Naive thymus-derived CD4-positive, alpha-beta T cell (primary cell): Measurements from ENCODE around the gene RRM1. TPM values are rescaled to one million over a fixed set of nuclear protein-coding genes. Genes with fewer than 3 reads are reported as not detected.

Source experiments
- ATAC-seq: fragments of 150-1000 bp; cut with Tn5 transposase; 2 replicates; pipeline ENCODE4 v1.10.0; 2021; ENCODE audit warnings: mild to moderate bottlenecking, moderate library complexity
- CTCF ChIA-PET: fragments of 350-600 bp; sonication (Branson Sonifier 250); formaldehyde crosslinking; loops from one replicate; lab custom pipeline; 2021; ENCODE audit warnings: antibody characterized with exemption; lab: Charles Lee
- POLR2A ChIA-PET: fragments of 350-600 bp; sonication (Branson Sonifier 250); formaldehyde crosslinking; loops from one replicate; lab custom pipeline; 2021; ENCODE audit warnings: antibody characterized with exemption, inconsistent platforms; lab: Charles Lee
- DNase-seq, 9 donors: peaks; one replicate each; pipeline versions ENCODE4 v3.0.0 to v3.0.0-alpha.2; 2020 to 2022; ENCODE audit warnings: mixed read lengths in 1 of 9
- H3K27ac ChIP-seq: one replicate; pipeline ENCODE4 v1.7.0; 2013; ENCODE audit warnings: mild to moderate bottlenecking, low read depth, low read length, moderate library complexity
- H3K27me3 ChIP-seq, 2 donors: one replicate each; pipeline ENCODE4 v1.7.0; 2013; ENCODE audit warnings: low read length in 2 of 2, mild to moderate bottlenecking in 2 of 2, moderate library complexity in 2 of 2; ENCODE audit not compliant: control insufficient read depth in 2 of 2, insufficient read depth in 2 of 2
- H3K36me3 ChIP-seq, 3 experiments: 1 replicate in 2 of 3; 2 replicates in 1 of 3; pipeline ENCODE4 v1.7.0; 2013; ENCODE audit warnings: low read length in 3 of 3, mild to moderate bottlenecking in 3 of 3, moderate library complexity in 1 of 3; ENCODE audit not compliant: insufficient read depth in 3 of 3, control insufficient read depth in 2 of 3
- H3K4me1 ChIP-seq, 2 donors: one replicate each; pipeline ENCODE4 v1.7.0; 2013; ENCODE audit warnings: low read length in 2 of 2, mild to moderate bottlenecking in 2 of 2, moderate library complexity in 1 of 2; ENCODE audit not compliant: control insufficient read depth in 2 of 2, insufficient read depth in 2 of 2
- H3K4me3 ChIP-seq: 2 replicates; pipeline ENCODE4 v1.7.0; 2013; ENCODE audit warnings: mild to moderate bottlenecking, low read length
- H3K9me3 ChIP-seq, 3 experiments: 1 replicate in 2 of 3; 2 replicates in 1 of 3; pipeline ENCODE4 v1.7.0; 2013; ENCODE audit warnings: low read length in 3 of 3; ENCODE audit not compliant: control insufficient read depth in 2 of 3
- H3K27ac Mint-ChIP-seq, 9 donors: one replicate each; pipeline ENCODE4 v1.8.0; 2020 to 2022; ENCODE audit warnings: mixed read lengths in 9 of 9, mild to moderate bottlenecking in 8 of 9, moderate library complexity in 5 of 9, inconsistent platforms in 2 of 9
- H3K27me3 Mint-ChIP-seq, 5 donors: one replicate each; pipeline ENCODE4 v1.8.0; 2021 to 2022; ENCODE audit warnings: mixed read lengths in 5 of 5, mild to moderate bottlenecking in 1 of 5
- H3K36me3 Mint-ChIP-seq, 5 donors: one replicate each; pipeline ENCODE4 v1.8.0; 2020 to 2022; ENCODE audit warnings: mixed read lengths in 5 of 5, mild to moderate bottlenecking in 3 of 5, inconsistent platforms in 1 of 5
- H3K4me1 Mint-ChIP-seq, 7 donors: one replicate each; pipeline ENCODE4 v1.8.0; 2020 to 2022; ENCODE audit warnings: mixed read lengths in 7 of 7, mild to moderate bottlenecking in 3 of 7, inconsistent platforms in 1 of 7
- H3K4me3 Mint-ChIP-seq, 10 donors: one replicate each; pipeline ENCODE4 v1.8.0; 2020 to 2022; ENCODE audit warnings: mild to moderate bottlenecking in 10 of 10, mixed read lengths in 10 of 10, moderate library complexity in 6 of 10, inconsistent platforms in 2 of 10
- H3K9me3 Mint-ChIP-seq, 11 donors: one replicate each; pipeline ENCODE4 v1.8.0; 2020 to 2022; ENCODE audit warnings: mixed read lengths in 11 of 11, mild to moderate bottlenecking in 4 of 11, inconsistent platforms in 1 of 11, moderate library complexity in 1 of 11
- intact Hi-C, 2 donors: fragments of 100-400 bp; cut with micrococcal nuclease; formaldehyde crosslinking; loops; one replicate each; pipeline ENCODE4 v1.15.1; 2023
- polyA plus RNA-seq, 2 donors: library from polyadenylated mRNA; unstranded; fragments of 300-500 nt; fragmentation: Illumina TruSeq; gene quantifications; one replicate each; pipeline ENCODE4 v1.2.3, GENCODE V29; 2021
- total RNA-seq, 6 experiments: library from RNA in 5 of 6; stranded (reverse) in 5 of 6; gene quantifications; 1 replicate in 5 of 6; 2 replicates in 1 of 6; pipeline ENCODE4 v1.2.3 and lab custom pipeline; 2021 to 2026

Gene RRM1
- total and polyA plus RNA-seq, 7 experiments from 2014 or later: 33.6 to 140 (median 36.6) TPM

DNA sequence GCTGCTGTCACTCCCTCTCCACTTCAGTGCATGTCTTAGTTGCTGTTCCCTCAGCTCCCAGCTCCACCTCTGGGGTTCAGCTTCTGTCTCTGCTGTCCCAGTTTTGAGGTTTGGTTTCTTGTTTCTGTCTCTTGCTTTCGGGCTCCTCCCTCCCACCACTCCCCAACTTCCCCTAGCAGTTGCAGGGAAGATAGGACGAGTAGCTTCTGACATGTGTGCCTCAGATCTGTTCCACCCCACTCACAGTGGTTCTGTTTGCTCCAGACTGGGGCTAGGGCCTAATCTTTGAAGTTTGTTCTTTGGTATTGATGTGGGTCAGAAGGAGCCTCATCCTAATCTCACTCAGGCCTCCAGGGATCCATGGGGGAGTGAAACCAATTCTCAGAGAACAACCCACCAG, 2.6 kb upstream of the RRM1 start:
- intact Hi-C loops: loop anchor here in 1 of 2 donors (5.0 to 10.0 kb wide), 2 partner anchors 145 to 303 kb away; partner anchors contain the start of gene TRIM21

GRCh38 chr11:4093519-4094347, 866 bp upstream of the RRM1 start:
- H3K4me1 ChIP-seq: peaks cover 51 to 65% of the 10 kb centered on the region in 2 donors
- Mint-ChIP-seq H3K9me3 (peaks cover 0 to 6% (median 0%) of the 10 kb centered on the region in 11 donors), H3K4me3 (peak overlapping the region; percentile 92 to 99 (median 97)), H3K27me3 (no peaks in the 10 kb centered on the region), H3K36me3 (peaks cover 4 to 40% (median 11%) of the 10 kb centered on the region in 5 donors), H3K27ac (peak overlapping the region; percentile 94 to 99 (median 98)), H3K4me1 (peaks cover 58 to 91% (median 82%) of the 10 kb centered on the region in 7 donors)
- peak overlapping the region; percentile 83 for H3K4me3 ChIP-seq
- no peaks in the 10 kb centered on the region for H3K9me3 ChIP-seq
- H3K36me3 ChIP-seq: no peaks in the 10 kb centered on the region
- intact Hi-C loops: loop anchor here (1.0 to 10.0 kb wide), 6 partner anchors 146 to 515 kb away; partner anchors contain the start of genes NUP98 (in 2 of the 2), TRIM21 (in 1 of the 2) and TRIM68 (in 1 of the 2)
- ChIA-PET CTCF (no interaction called here), POLR2A (interaction anchor here (1.2 to 1.5 kb wide), 3 partner anchors 21 to 244 kb away, joined by 3 to 4 read pairs (median 4); no protein-coding TSS in a partner anchor)
- ATAC-seq (no peak), DNase-seq (no peak)
- no peaks in the 10 kb centered on the region for H3K27me3 ChIP-seq
- peak overlapping the region; percentile 97 for H3K27ac ChIP-seq

More for the DNA sequence above, 2.6 kb upstream of the RRM1 start:
- peaks cover 54 to 92% (median 85%) of the 10 kb centered on the region in 7 donors for H3K4me1 Mint-ChIP-seq
- ChIA-PET POLR2A (interaction anchor here (0.8 to 1.3 kb wide), 3 partner anchors 19 to 237 kb away, joined by 4 read pairs; partner anchors contain the start of gene STIM1), CTCF (interaction anchor here (1.1 to 1.9 kb wide), 3 partner anchors 20 to 251 kb away, joined by 4 to 5 read pairs (median 4); no protein-coding TSS in a partner anchor)
- no peaks in the 10 kb centered on the region for H3K27me3 ChIP-seq
- H3K9me3 Mint-ChIP-seq: peaks cover 0 to 6% (median 0%) of the 10 kb centered on the region in 11 donors
- H3K4me1 ChIP-seq: peaks cover 50 to 59% of the 10 kb centered on the region in 2 donors
- H3K36me3 ChIP-seq: peaks cover 0 to 14% (median 2%) of the 10 kb centered on the region in 3 experiments
- DNase-seq (peak in 6 of 9 donors; percentile 25 to 40 (median 30)), ATAC-seq (no peak)
- no peaks in the 10 kb centered on the region for H3K9me3 ChIP-seq
- no peaks in the 10 kb centered on the region for H3K27me3 Mint-ChIP-seq
- H3K4me3 ChIP-seq: peak overlapping the region; percentile 45
- H3K27ac Mint-ChIP-seq: peak overlapping the region; percentile 94 to 99 (median 98)
- peaks cover 11 to 52% (median 25%) of the 10 kb centered on the region in 5 donors for H3K36me3 Mint-ChIP-seq
- peak overlapping the region; percentile 97 for H3K27ac ChIP-seq
- peak overlapping the region; percentile 79 to 92 (median 86) for H3K4me3 Mint-ChIP-seq

- Mint-ChIP-seq H3K27me3 (no peaks in the 10 kb centered on the region), H3K36me3 (peaks cover 4 to 34% (median 5%) of the 10 kb centered on the region in 5 donors), H3K4me1 (peaks cover 56 to 90% (median 82%) of the 10 kb centered on the region in 7 donors), H3K9me3 (peaks cover 0 to 5% (median 0%) of the 10 kb centered on the region in 11 donors), H3K4me3 (peak overlapping the region; percentile 92 to 99 (median 97)), H3K27ac (peak overlapping the region; percentile 94 to 99 (median 98))
- DNase-seq (peak in 1 of 9 donors; percentile 13), ATAC-seq (no peak)
- peak overlapping the region; percentile 83 for H3K4me3 ChIP-seq
- peak overlapping the region; percentile 97 for H3K27ac ChIP-seq
- POLR2A ChIA-PET: interaction anchor here (0.5 to 1.6 kb wide), 3 partner anchors 22 to 1585 kb away, joined by 3 to 4 read pairs (median 3); no protein-coding TSS in a partner anchor
- no peaks in the 10 kb centered on the region for H3K9me3 ChIP-seq
- H3K27me3 ChIP-seq: no peaks in the 10 kb centered on the region
- peaks cover 36 to 53% of the 10 kb centered on the region in 2 donors for H3K4me1 ChIP-seq
- no peaks in the 10 kb centered on the region for H3K36me3 ChIP-seq
- intact Hi-C loops: loop anchor here (2.0 to 10.0 kb wide), 2 partner anchors 299 to 513 kb away; partner anchors contain the start of genes TRIM21 (in 1 of the 2) and TRIM68 (in 1 of the 2)
- CTCF ChIA-PET: interaction anchor here (0.9 kb wide), 1 partner anchor 24 kb away, joined by 3 read pairs; no protein-coding TSS in a partner anchor
These were observed 1.1 kb downstream of the RRM1 start for GRCh38 chr11:4095509-4096230.

DNA sequence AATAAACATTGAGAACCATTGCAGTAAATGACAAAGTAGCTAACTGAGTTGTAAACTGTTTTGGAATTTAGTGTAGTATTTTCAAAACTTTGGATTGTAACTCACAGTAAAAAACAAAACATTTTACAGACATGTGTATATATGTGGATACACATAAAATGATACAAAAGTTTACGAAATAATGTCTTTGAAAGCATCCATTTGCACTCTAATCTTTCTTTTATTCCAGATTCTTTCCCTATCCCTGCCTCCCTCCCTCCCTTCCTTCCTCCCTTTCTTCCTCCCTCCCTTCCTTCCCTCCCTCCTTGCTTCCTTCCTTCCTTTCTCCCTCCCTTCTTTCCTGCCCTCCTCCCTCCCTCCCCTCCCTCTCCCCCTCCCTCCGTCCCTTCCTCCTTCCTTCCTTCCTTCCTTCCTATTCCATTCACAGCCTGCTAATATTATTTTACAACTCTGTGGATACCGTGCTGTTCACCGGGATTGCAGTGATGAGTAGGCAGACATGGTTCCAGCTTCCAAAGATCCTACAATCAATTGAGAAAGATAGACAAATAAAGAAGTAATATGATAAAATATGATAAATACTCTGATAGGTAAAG, 3.5 kb downstream of the RRM1 start:
- H3K27ac Mint-ChIP-seq: peak overlapping the region in 1 of 9 donors; percentile 66
- H3K36me3 Mint-ChIP-seq: peaks cover 5 to 35% (median 10%) of the 10 kb centered on the region in 5 donors
- DNase-seq: no peak
- peaks cover 42 to 75% (median 70%) of the 10 kb centered on the region in 7 donors for H3K4me1 Mint-ChIP-seq
- intact Hi-C loops: loop anchor here in 1 of 2 donors (10.0 kb wide), 1 partner anchor 297 kb away; the partner anchor contains the start of gene TRIM21
- H3K36me3 ChIP-seq: peaks cover 0 to 9% (median 4%) of the 10 kb centered on the region in 3 experiments
- ATAC-seq: no peak
- no peaks in the 10 kb centered on the region for H3K27me3 Mint-ChIP-seq
- no peak overlapping the region for H3K27ac ChIP-seq
- H3K4me3 ChIP-seq: no peak overlapping the region
- H3K9me3 ChIP-seq: no peaks in the 10 kb centered on the region
- CTCF ChIA-PET: no interaction called here
- no peaks in the 10 kb centered on the region for H3K27me3 ChIP-seq
- POLR2A ChIA-PET: interaction anchor here (0.7 kb wide), 1 partner anchor 257 kb away, joined by 3 read pairs; the partner anchor contains the start of gene RHOG
- H3K4me1 ChIP-seq: peaks cover 15 to 33% of the 10 kb centered on the region in 2 donors
- H3K4me3 Mint-ChIP-seq: peak overlapping the region in 2 of 10 donors; percentile 4 to 26
- H3K9me3 Mint-ChIP-seq: peaks cover 0 to 4% (median 0%) of the 10 kb centered on the region in 11 donors

DNA sequence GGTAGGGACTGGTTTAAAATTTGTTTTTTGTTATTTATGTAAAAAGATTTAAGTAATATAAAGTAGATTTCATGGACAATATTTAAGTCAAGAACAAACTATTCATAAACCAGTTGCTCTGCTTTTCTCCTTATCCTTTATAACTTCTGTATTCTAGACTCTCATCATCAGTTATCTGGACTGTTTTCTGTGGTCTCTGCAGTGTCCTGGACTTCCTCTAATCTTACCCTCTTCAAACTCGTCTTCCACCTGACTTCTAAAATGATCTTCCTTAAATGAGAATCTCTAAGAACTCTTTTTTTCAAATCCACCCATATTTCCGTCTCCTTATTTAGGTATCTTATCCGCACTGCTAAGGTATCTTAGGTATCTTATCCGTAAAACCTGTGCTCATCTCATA, 8.1 kb downstream of the RRM1 start:
- peak overlapping the region in 3 of 9 donors; percentile 1 to 50 (median 5) for H3K27ac Mint-ChIP-seq
- no peaks in the 10 kb centered on the region for H3K27me3 Mint-ChIP-seq
- peaks cover 21 to 47% (median 37%) of the 10 kb centered on the region in 7 donors for H3K4me1 Mint-ChIP-seq
- ATAC-seq (no peak), DNase-seq (no peak)
- ChIA-PET CTCF (no interaction called here), POLR2A (no interaction called here)
- no peak overlapping the region for H3K27ac ChIP-seq
- no peak overlapping the region for H3K4me3 ChIP-seq
- H3K9me3 ChIP-seq: no peaks in the 10 kb centered on the region
- intact Hi-C loops: no loop called here
- peaks cover 0 to 7% of the 10 kb centered on the region in 2 donors for H3K4me1 ChIP-seq
- H3K36me3 Mint-ChIP-seq: peaks cover 5 to 45% (median 19%) of the 10 kb centered on the region in 5 donors
- no peak overlapping the region for H3K4me3 Mint-ChIP-seq
- no peaks in the 10 kb centered on the region for H3K9me3 Mint-ChIP-seq
- H3K27me3 ChIP-seq: no peaks in the 10 kb centered on the region
- peaks cover 0 to 34% (median 11%) of the 10 kb centered on the region in 3 experiments for H3K36me3 ChIP-seq
